Posterior vena cava (tissue), 2 donors: Measurements from ENCODE around the gene NRN1L. TPM values are rescaled to one million over a fixed set of nuclear protein-coding genes. Genes with fewer than 3 reads are reported as not detected.

Experiments
- DNase-seq: peaks from one replicate; pipeline ENCODE4 v3.0.0-alpha.2; 2020; ENCODE audit warnings: low spot score
- intact Hi-C, 2 donors: fragments of 100-400 bp; cut with DNase I; formaldehyde crosslinking; loops; one replicate each; pipeline versions ENCODE4 v1.14.1 to v1.14.2; 2022 to 2023
- total RNA-seq, 2 donors: library from RNA; stranded (reverse); fragmentation: NEBNext Ultra II Directional; extraction: Animal tissue kit (Norgen Biotek cat#: 25700); gene quantifications; one replicate each; pipeline ENCODE4 v1.2.1, GENCODE V29; 2021
- donor health status: DM: yes; HTN: yes; CAD: no.
- donor health status: DM: yes; HTN: yes; CAD: no.

The NRN1L gene
- total RNA-seq, 2 donors from 2014 or later, result not detected

DNA sequence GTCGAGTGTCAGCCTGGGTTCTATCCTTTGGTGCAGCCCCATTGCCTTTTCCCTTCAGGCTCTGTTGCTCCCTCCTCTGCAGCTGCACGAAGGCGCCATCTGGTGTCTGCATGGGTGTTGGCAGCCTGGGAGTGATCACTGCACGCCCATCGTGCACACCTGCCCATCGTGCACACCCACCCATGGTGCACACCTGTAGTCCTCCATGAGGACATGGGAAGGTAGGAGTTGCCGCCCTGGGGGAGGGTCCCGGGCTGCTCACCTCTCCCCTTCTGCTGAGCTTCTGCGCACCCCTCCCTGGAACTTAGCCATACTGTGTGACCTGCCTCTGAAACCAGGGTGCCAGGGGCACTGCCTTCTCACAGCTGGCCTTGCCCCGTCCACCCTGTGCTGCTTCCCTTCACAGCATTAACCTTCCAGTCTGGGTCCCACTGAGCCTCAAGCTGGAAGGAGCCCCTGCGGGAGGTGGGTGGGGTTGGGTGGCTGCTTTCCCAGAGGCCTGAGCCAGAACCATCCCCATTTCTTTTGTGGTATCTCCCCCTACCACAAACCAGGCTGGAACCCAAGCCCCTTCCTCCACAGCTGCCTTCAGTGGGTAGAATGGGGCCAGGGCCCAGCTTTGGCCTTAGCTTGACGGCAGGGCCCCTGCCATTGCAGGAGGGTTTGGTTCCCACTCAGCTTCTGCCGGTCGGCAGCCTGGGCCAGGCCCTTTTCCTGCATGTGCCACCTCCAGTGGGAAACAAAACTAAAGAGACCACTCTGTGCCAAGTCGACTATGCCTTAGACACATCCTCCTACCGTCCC is 44.1 kb downstream of the NRN1L start:
- DNase-seq, result peak; percentile 92
- intact Hi-C loops, result loop anchor here (5.0 kb wide), 3 partner anchors 46 to 101 kb away; partner anchors contain the start of gene NRN1L (in 1 of the 2)

DNA sequence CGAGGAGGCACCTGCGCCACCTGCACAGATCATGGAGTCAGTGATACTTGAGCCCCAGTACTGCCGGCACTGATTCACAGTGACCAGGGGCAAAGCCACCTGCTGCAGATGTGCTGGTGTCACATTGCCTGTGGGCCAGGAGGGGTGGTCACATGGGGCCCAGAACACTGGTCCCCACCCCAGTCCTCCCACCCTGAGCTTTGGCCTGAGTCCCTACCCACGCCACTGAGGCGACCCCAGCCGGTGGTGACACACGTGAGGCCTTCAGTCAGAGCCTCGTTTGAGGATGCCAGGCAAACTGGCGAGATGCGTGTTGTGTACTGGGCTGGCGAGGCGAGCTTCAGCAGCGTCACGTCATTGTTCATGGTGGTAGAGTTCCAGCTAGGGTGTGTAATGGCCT is 45.5 kb downstream of the NRN1L start:
- intact Hi-C loops, result no loop called here

DNA sequence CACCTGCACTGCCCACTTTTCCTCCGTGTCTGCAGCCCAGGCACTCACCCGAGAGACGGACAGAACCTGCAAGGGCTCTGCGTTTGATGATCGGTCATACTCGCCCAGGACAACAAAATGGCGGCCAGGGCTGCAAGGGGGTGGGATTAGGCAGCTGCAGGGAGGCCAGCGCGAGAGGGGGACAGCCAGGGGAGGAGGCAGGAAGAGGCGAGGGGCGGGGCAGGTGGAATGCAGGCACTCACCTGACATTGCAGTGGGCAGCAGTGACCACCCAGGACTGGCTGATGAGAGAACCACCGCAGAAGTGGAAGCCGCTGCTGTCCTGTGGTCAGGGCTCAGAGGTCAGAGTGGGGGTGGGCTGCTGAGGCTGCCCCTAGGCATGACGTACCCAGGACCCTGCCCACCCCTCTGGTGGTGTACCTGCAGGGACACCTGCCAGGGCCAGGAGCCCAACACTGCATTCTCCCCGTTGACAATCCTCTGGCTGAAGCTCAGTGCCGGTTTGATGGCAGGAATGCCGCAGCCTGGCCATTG is 46.1 kb downstream of the NRN1L start:
- intact Hi-C loops, result no loop called here
- no peak for DNase-seq

More for the DNA sequence above, 45.5 kb downstream of the NRN1L start:
- DNase-seq, result no peak

DNA sequence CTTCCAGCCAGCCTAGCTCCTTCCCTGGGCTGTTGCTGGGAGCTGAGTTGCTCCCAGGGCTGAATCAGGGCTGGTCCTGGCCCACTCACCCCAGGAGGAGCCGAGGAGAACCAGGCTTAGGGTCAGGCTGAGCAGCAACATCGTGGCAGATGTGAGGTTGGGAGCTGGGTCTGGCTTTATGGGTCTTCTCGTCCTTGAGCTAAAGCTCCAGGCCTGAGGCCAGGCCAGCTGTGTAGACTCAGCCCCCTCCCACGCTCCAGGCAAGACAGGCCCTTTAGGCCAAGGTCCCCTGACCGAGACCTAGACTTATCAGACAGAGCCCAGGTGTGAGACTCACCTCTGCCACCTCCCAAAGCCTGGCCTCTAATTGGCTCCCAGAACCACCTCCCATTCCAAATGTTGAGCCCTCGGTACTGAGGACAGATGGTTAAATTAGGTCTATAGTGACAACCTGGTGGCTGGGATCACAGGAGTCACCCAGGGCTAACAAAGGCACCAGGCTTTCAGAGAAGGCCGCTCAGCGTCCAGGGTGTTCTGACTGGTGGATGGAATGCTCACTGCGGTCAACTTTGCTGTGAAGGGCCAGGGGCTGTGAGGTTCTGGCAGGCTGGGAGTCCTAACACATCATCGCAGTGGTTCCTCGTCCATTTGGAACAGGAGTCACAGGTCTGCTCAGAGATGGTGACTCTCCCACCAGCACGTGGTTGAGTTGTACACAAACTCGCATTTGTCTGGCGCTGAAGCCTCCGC is 47.2 kb downstream of the NRN1L start, which contains the start of gene CTRL:
TSS of gene CTRL (minus strand) at position 151 of the 750 bp plus-strand sequence. CDS start at position 141, 10 bp downstream.
- DNase-seq, result no peak
- intact Hi-C loops, result no loop called here

DNA sequence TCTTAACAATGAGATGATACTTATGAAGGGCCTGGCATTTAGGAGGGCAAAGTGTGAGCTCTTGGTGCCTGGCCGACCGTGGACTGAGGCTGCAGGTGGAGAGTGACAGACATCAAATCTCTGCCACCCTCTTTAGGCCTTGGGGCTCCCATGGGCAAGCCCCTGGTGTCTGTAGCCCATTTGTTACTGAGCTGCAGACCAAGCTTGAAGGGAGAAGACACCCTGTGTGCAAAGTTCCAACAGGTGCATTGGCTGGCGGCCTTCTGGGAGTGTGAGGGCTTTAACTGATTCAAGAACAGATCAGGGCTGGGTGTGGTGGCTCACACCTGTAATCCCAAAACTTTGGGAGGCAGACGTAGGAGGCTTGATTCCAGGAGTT is 47.8 kb downstream of the NRN1L start:
- no peak for DNase-seq
- intact Hi-C loops, result no loop called here

DNA sequence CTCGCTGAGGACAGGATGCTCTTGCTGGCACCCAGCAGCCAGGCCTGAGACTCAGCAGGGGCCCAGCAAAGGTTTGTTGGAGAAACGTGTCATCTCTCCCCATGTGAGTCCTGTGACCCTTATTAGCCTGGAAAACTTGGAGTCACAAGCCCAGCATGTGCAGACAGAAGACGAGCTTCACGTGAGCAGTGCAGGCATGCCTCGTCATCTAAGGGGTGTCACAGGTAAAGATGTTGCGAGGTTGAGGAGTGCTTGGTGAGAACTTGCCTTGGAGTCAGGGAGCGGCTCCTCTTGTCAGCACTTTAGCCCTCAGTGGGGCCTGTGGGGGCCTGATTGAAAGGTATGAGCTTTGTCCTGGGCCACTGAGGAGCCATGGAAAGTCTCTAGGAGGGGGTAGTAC is 49.1 kb downstream of the NRN1L start:
- DNase-seq, result no peak
- intact Hi-C loops, result no loop called here

DNA sequence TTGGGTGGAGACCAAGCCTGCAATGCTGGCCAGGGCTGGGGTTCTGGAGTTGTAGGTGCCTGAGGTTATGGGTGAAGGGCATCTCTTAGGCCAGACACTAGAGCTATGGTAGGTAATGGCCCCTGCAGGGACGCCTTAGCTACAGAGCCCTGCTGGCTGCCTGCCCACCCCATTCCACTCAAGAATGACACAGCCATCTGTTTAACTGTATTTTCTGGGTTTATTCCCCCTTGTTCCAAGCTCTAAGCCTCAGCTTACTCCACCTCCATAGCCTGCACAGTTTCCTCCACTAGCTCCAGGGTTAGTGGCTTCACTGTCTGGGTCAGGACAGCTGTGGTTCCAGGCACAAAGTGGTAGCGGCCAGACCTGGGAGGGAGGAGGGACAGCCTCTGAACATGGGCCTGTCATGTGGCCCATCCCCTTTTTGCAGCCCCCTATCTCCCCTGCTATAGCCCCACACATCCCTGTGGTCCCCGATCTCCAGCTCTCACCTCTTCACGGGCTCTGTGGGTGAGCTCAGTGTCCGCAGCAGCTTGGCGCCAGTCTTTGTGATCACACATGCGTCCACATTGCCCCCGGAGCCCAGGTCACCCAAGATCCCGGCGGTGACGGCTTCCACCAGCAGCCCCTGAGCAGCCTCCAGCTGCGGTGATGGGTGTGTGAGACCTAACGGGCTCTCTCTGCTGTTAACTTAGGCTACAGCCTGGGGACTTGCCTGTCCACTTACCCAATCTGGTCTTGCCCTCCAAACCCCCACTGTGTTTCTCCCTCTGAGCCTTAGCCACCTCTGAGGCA is 49.8 kb downstream of the NRN1L start:
- DNase-seq, result no peak
- intact Hi-C loops, result no loop called here

DNA sequence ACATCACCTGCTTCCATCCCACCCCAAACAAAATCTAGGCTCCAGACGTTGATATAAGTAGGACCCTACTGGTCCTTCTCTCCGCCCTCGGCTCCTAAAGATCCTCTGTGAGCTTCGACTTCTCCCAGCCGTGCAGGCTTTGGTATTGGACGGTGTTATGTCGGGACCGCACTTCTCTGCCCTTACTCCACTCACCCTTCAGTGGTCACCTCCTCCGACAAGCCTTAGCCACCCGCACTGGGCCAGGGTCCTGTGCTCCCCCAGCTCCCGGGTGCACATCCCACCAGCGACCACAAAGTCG is 50.4 kb downstream of the NRN1L start:
- intact Hi-C loops, result no loop called here
- no peak for DNase-seq

DNA sequence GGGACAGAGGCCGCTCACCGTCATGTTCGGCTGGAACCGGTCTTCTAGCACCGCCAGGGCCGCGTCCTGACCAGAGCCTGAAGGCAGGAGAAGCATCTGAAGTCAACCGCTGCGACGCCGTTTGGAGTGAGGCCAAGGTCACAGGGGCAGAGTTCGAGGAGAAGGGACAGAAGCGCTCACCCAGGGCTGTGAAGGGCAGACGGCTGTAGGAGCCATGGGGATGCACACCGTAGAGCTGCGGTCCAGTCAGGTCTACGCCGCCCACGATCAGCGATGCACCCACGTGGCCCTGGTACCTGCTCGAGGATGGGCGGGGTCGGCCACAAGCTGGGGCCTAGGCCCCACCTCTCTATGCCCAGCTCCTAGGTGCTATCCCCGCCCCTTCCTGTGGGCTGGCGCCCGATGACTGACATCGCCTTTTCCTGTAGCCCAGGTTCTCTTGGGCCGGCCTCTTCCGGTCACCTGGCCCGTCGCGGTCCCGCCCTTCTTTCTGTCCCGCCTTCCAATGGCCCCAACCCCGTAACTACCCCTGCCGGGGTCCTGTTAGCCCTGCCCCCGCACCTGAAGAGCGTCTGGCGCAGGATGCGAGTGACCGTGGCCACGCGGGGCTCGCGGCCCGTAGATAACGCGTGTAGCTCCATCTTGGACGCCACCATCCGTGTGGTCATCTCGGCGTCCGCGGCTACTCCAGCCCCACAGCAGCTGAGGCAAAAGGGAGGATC is 50.9 kb downstream of the NRN1L start:
- intact Hi-C loops, result no loop called here
- DNase-seq, result peak; percentile 97

Other genes starting within 250 kb of the NRN1L start
- 1 to 10 TPM in 1 of 2 donors, under 1 TPM in 1; 0.67 to 1.8 TPM for gene CARMIL2, start 239.7 kb upstream of the NRN1L start, total RNA-seq
- gene ACD, start 224.6 kb upstream of the NRN1L start, total RNA-seq, result 10 to 100 TPM; 13.3 to 16.0 TPM
- gene PARD6A, start 223.9 kb upstream of the NRN1L start, total RNA-seq, result 1 to 10 TPM; 2.9 to 4.6 TPM
- 10 to 100 TPM; 12.2 to 12.6 TPM for gene ENKD1, start 218.1 kb upstream of the NRN1L start, total RNA-seq
- 1 to 10 TPM; 2.7 to 4.8 TPM for gene C16orf86, start 218.1 kb upstream of the NRN1L start, total RNA-seq
- 10 to 100 TPM; 14.2 to 14.5 TPM for gene GFOD2, start 165.6 kb upstream of the NRN1L start, total RNA-seq
- 10 to 100 TPM; 11.8 to 13.8 TPM for gene RANBP10, start 78.3 kb upstream of the NRN1L start, total RNA-seq
- under 1 TPM; 0.37 to 0.52 TPM for gene TSNAXIP1, start 78.0 kb upstream of the NRN1L start, total RNA-seq
- gene THAP11, start 42.6 kb upstream of the NRN1L start, total RNA-seq, result 10 to 100 TPM; 24.9 to 26.1 TPM
- 10 to 100 TPM; 81.7 to 99.1 TPM for gene NUTF2, start 38.0 kb upstream of the NRN1L start, total RNA-seq
- gene CENPT, start 37.2 kb upstream of the NRN1L start, total RNA-seq, result 10 to 100 TPM; 38.7 to 40.3 TPM
- gene EDC4, start 11.8 kb upstream of the NRN1L start, total RNA-seq, result 10 to 100 TPM; 37.4 to 43.1 TPM
- 10 to 100 TPM; 25.7 to 27.0 TPM for gene PSKH1, start 8.4 kb downstream of the NRN1L start, total RNA-seq
- gene CTRL, start 47.0 kb downstream of the NRN1L start, total RNA-seq, result 1 to 10 TPM; 1.1 to 1.2 TPM
- 10 to 100 TPM; 30.4 to 31.8 TPM for gene PSMB10, start 52.0 kb downstream of the NRN1L start, total RNA-seq
- 10 to 100 TPM; 19.2 to 29.8 TPM for gene LCAT, start 59.2 kb downstream of the NRN1L start, total RNA-seq
- 10 to 100 TPM; 82.6 to 90.1 TPM for gene SLC12A4, start 83.8 kb downstream of the NRN1L start, total RNA-seq
- not detected for gene DPEP3, start 95.6 kb downstream of the NRN1L start, total RNA-seq
- 1 to 10 TPM; 1.1 to 3.0 TPM for gene DPEP2, start 114.6 kb downstream of the NRN1L start, total RNA-seq
- not detected for gene DPEP2NB, start 131.0 kb downstream of the NRN1L start, total RNA-seq
- 1 to 10 TPM; 5.4 to 5.8 TPM for gene DDX28, start 138.3 kb downstream of the NRN1L start, total RNA-seq
- gene DUS2, start 138.4 kb downstream of the NRN1L start, total RNA-seq, result 10 to 100 TPM in 1 of 2 donors, 1 to 10 TPM in 1; 6.6 to 11.6 TPM
- gene NFATC3, start 200.5 kb downstream of the NRN1L start, total RNA-seq, result 10 to 100 TPM; 28.0 to 30.8 TPM